NCI-H82 treated with DMSO at 0.1 percent for 48 hours (cell line): ENCODE data around the gene ZXDC.

Experiments
- DNase-seq: peaks from one replicate; lab custom pipeline; 2025; ENCODE audit not compliant: unreplicated experiment; lab: John Stamatoyannopoulos, UW

ZXDC gene

GRCh38 chr3:126398423-126399350 lies 77.0 kb downstream of the ZXDC start:
- DNase-seq, result no peak

GRCh38 chr3:126397610-126398422 lies 77.9 kb downstream of the ZXDC start:
- no peak for DNase-seq

- DNase-seq, result no peak
These were observed 79.2 kb downstream of the ZXDC start for GRCh38 chr3:126396536-126396935.

- DNase-seq, result no peak
These were observed 79.7 kb downstream of the ZXDC start for GRCh38 chr3:126395846-126396513.

- no peak for DNase-seq
These were observed 80.7 kb downstream of the ZXDC start for GRCh38 chr3:126394977-126395321.

- no peak for DNase-seq
These were observed 81.3 kb downstream of the ZXDC start, which contains the start of gene CFAP100 for GRCh38 chr3:126394179-126394976. CFAP100 (plus strand) TSS chr3:126394909; CDS start chr3:126396001, 1,092 bp downstream.

- DNase-seq, result no peak
These were observed 82.1 kb downstream of the ZXDC start for GRCh38 chr3:126393563-126393962.

GRCh38 chr3:126392246-126392645 lies 83.4 kb downstream of the ZXDC start:
- DNase-seq, result no peak

- DNase-seq, result no peak
These were observed 84.1 kb downstream of the ZXDC start for GRCh38 chr3:126391631-126392030.

GRCh38 chr3:126390751-126391150 lies 84.9 kb downstream of the ZXDC start:
- DNase-seq, result no peak

GRCh38 chr3:126390201-126390600 lies 85.5 kb downstream of the ZXDC start:
- no peak for DNase-seq

- DNase-seq, result no peak
These were observed 85.9 kb downstream of the ZXDC start for GRCh38 chr3:126389794-126390146.

GRCh38 chr3:126389112-126389793 lies 86.4 kb downstream of the ZXDC start:
- DNase-seq, result peak; percentile 11
